SK-N-SH (cell line): ENCODE data around the gene FAM222A. TPM values are rescaled to one million over a fixed set of nuclear protein-coding genes. Genes with fewer than 3 reads are reported as not detected.

Source experiments
- CTCF ChIP-seq: fragments of 200-600 bp; sonication (generic); IDR thresholded peaks from 2 replicates; pipeline ENCODE4 v1.6.1; 2017; ENCODE audit warnings: antibody characterized with exemption, mild to moderate bottlenecking, moderate library complexity
- GABPA ChIP-seq: IDR thresholded peaks from 2 replicates; pipeline ENCODE4 v1.4.0; 2012; ENCODE audit warnings: low read depth, mild to moderate bottlenecking
- MXI1 ChIP-seq: IDR thresholded peaks from 2 replicates; pipeline ENCODE4 v1.6.1; 2012; ENCODE audit warnings: mild to moderate bottlenecking, low read depth, low read length, improper control_type of control experiment
- RAD21 ChIP-seq: IDR thresholded peaks from 2 replicates; pipeline ENCODE4 v1.6.1; 2012; ENCODE audit warnings: mild to moderate bottlenecking, low read length
- RCOR1 ChIP-seq: fragments of 150-350 bp; IDR thresholded peaks from 2 replicates; pipeline ENCODE4 v1.6.1; 2017; ENCODE audit warnings: antibody characterized with exemption, low read length
- REST ChIP-seq: IDR thresholded peaks from 2 replicates; pipeline ENCODE4 v1.6.1; 2012; ENCODE audit warnings: mild to moderate bottlenecking, low read depth, low read length, moderate library complexity
- RXRA ChIP-seq: IDR thresholded peaks from 2 replicates; pipeline ENCODE4 v1.4.0; 2012; ENCODE audit warnings: low read depth, mild to moderate bottlenecking, borderline replicate concordance
- TCF12 ChIP-seq: IDR thresholded peaks from 2 replicates; pipeline ENCODE4 v1.4.0; 2012
- USF1 ChIP-seq: IDR thresholded peaks from 2 replicates; pipeline ENCODE4 v1.4.0; 2012; ENCODE audit warnings: low read depth, borderline replicate concordance
- polyA plus RNA-seq, 3 experiments: library from polyadenylated mRNA; depleted of rRNA; stranded (reverse); fragments of >200 nt; gene quantifications; 2 replicates each; pipeline ENCODE4 v1.2.3, GENCODE V29; 2012
- TF ChIP-seq, protein P1 (sequence below): IDR thresholded peaks from 2 replicates; pipeline ENCODE4; 2012
- TF ChIP-seq, protein P2 (sequence below): IDR thresholded peaks from 2 replicates; pipeline ENCODE4 v1.4.0; 2012; ENCODE audit warnings: low read depth, borderline replicate concordance

The FAM222A gene
- polyA plus RNA-seq, 1 of the 3 experiments (the other 2 are of a cell fraction), result 1.6 TPM

DNA sequence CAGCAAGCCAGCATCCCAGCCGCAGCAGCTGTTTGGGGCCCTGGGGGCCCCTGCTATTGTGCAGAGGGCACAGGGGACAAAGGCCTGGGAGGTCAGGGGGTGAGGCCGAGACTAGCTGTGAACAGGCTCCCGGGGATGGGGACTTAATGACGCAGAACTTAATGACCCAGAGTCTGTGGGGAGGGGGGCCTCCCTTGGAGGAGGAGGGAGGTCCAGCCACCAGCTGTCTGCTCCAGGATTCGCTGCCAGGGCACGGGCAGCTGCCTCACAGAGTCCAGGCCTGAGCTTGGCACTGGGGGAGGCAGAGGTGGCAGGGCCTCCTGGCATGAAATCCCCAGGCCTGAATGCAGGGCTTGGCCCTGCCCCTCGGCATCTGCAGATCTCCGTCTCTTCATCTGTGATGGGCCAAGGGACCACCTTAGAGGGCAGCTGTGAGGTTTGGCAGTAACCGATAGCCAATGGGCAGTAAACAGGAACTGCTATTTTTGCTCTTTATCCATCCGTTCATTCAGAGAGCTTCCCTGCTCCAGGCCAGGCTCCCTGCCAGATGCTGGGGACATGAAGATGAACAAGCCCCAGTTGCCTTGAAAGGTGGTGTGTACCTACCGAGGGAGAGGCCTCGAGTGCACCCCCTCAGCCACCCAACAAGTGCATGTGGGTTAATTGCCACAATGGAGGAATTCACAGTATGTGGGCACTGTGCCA, 6.7 kb downstream of the FAM222A start (continued):
- TF ChIP-seq, protein P1, sequence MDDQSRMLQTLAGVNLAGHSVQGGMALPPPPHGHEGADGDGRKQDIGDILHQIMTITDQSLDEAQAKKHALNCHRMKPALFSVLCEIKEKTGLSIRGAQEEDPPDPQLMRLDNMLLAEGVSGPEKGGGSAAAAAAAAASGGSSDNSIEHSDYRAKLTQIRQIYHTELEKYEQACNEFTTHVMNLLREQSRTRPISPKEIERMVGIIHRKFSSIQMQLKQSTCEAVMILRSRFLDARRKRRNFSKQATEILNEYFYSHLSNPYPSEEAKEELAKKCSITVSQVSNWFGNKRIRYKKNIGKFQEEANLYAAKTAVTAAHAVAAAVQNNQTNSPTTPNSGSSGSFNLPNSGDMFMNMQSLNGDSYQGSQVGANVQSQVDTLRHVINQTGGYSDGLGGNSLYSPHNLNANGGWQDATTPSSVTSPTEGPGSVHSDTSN, result no peak
- TF ChIP-seq, protein P2, sequence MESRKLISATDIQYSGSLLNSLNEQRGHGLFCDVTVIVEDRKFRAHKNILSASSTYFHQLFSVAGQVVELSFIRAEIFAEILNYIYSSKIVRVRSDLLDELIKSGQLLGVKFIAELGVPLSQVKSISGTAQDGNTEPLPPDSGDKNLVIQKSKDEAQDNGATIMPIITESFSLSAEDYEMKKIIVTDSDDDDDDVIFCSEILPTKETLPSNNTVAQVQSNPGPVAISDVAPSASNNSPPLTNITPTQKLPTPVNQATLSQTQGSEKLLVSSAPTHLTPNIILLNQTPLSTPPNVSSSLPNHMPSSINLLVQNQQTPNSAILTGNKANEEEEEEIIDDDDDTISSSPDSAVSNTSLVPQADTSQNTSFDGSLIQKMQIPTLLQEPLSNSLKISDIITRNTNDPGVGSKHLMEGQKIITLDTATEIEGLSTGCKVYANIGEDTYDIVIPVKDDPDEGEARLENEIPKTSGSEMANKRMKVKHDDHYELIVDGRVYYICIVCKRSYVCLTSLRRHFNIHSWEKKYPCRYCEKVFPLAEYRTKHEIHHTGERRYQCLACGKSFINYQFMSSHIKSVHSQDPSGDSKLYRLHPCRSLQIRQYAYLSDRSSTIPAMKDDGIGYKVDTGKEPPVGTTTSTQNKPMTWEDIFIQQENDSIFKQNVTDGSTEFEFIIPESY, result no peak
- TF ChIP-seq TCF12 (no peak), RAD21 (0 out of 2 replicates have a peak, but pooled peaks have one; percentile 2), REST (no peak), RXRA (no peak), RCOR1 (peak; percentile 32; the same call in 1 of the 2 replicates), MXI1 (peak; percentile 39), GABPA (no peak), USF1 (no peak), CTCF (no peak)
